Esophagus muscularis mucosa (tissue), 3 donors: ENCODE results near the gene FFAR3.

ENCODE experiments used
- POLR2A ChIP-seq: fragments of 450-650 bp; IDR thresholded peaks from one replicate; pipeline ENCODE4 v1.6.1; 2017; ENCODE audit warnings: antibody characterized with exemption, moderate library complexity, mild to moderate bottlenecking, low read depth
- POLR2AphosphoS5 ChIP-seq, 2 donors: sonication (generic); formaldehyde crosslinking; IDR thresholded peaks; one replicate each; pipeline ENCODE4 v1.6.1; 2017; ENCODE audit warnings: antibody characterized with exemption in 2 of 2
- TF ChIP-seq, protein P1 (sequence below), 3 experiments: fragments of 200-600 bp in 2 of 3; fragments of 450-650 bp in 1 of 3; sonication (generic) in 2 of 3; IDR thresholded peaks; one replicate each; pipeline ENCODE4 v1.5.1; 2017 to 2019; ENCODE audit warnings: antibody characterized with exemption in 3 of 3, mild to moderate bottlenecking in 2 of 3, moderate library complexity in 1 of 3

DNA sequence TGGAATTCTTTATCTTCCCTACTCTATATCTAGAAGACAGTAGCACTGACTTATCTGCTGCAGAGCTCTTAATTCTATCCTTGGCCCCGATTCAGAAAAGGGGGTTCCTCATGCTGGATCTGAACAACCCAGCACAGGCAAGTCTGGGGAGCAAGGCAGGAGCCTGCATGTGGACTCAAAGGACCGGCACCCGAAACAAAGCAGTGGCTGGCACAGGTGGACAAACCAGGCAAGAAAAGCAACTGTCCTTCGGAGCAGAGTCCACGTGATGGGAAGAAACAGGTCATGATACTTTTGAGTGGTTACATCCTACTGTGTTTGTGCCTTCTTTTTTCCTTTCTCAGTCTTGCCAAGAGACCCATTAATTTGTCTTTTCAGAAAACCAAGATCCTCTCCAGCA lies 50.9 kb downstream of the FFAR3 start:
- TF ChIP-seq POLR2A (no peak), POLR2AphosphoS5 (IDR thresholded peaks at IDR 0.05) (no peak)
- TF ChIP-seq, protein P1, sequence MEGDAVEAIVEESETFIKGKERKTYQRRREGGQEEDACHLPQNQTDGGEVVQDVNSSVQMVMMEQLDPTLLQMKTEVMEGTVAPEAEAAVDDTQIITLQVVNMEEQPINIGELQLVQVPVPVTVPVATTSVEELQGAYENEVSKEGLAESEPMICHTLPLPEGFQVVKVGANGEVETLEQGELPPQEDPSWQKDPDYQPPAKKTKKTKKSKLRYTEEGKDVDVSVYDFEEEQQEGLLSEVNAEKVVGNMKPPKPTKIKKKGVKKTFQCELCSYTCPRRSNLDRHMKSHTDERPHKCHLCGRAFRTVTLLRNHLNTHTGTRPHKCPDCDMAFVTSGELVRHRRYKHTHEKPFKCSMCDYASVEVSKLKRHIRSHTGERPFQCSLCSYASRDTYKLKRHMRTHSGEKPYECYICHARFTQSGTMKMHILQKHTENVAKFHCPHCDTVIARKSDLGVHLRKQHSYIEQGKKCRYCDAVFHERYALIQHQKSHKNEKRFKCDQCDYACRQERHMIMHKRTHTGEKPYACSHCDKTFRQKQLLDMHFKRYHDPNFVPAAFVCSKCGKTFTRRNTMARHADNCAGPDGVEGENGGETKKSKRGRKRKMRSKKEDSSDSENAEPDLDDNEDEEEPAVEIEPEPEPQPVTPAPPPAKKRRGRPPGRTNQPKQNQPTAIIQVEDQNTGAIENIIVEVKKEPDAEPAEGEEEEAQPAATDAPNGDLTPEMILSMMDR (IDR thresholded peaks at IDR 0.05): no peak
